SK-N-SH (cell line): ENCODE data around the gene RFTN1. TPM values are rescaled to one million over a fixed set of nuclear protein-coding genes. Genes with fewer than 3 reads are reported as not detected.

Source experiments
- CTCF ChIA-PET: fragments of 300-600, 350-600 bp; formaldehyde crosslinking; extraction: SDS; loops from one replicate; lab custom pipeline; 2021; lab: Yijun Ruan, JAX
- POLR2A ChIA-PET: fragments of 350-600 bp; sonication (Branson Sonifier 250); formaldehyde crosslinking; extraction: SDS; loops from one replicate; lab custom pipeline; 2020; ENCODE audit warnings: antibody characterized with exemption, inconsistent platforms; lab: Yijun Ruan, JAX
- DNase-seq: peaks from one replicate; pipeline ENCODE4 v3.0.0; 2012
- H2AFZ ChIP-seq: fragments of 200-600 bp; sonication (generic); 2 replicates; pipeline ENCODE4 v1.8.1; 2016; ENCODE audit warnings: antibody characterized with exemption, mild to moderate bottlenecking, low read depth
- H3F3A ChIP-seq: fragments of 200-600 bp; sonication (generic); replicated peaks from 2 replicates; pipeline ENCODE3; 2016; ENCODE audit warnings: antibody characterized with exemption, mild to moderate bottlenecking; ENCODE audit not compliant: insufficient read depth
- H3K27ac ChIP-seq, 2 experiments: fragments of 200-500 bp in 1 of 2; fragments of 200-600 bp in 1 of 2; sonication (Bioruptor generic) in 1 of 2; sonication (generic), shearing (Covaris generic) in 1 of 2; 2 replicates each; pipeline versions ENCODE4 v1.5.1 to v1.6.1; 2014 to 2016; ENCODE audit warnings: low read depth in 2 of 2, inconsistent platforms in 1 of 2, low read length in 1 of 2, mild to moderate bottlenecking in 1 of 2, mixed read lengths in 1 of 2
- H3K27me3 ChIP-seq: fragments of 200-600 bp; sonication (generic), shearing (Covaris generic); 2 replicates; pipeline ENCODE4 v1.6.1; 2016; ENCODE audit warnings: mixed run types; ENCODE audit not compliant: insufficient read depth
- H3K36me3 ChIP-seq, 2 experiments: fragments of 200-500 bp in 1 of 2; fragments of 200-600 bp in 1 of 2; sonication (Bioruptor generic) in 1 of 2; sonication (generic) in 1 of 2; replicated peaks in 1 of 2; 2 replicates each; pipeline versions ENCODE3 to v1.5.1; 2014 to 2016; ENCODE audit warnings: low read length in 1 of 2, mild to moderate bottlenecking in 1 of 2; ENCODE audit not compliant: insufficient read depth in 2 of 2, control insufficient read depth in 1 of 2
- H3K4me1 ChIP-seq, 2 experiments: fragments of 200-500 bp in 1 of 2; fragments of 200-600 bp in 1 of 2; sonication (Bioruptor generic) in 1 of 2; sonication (generic), shearing (Covaris generic) in 1 of 2; 2 replicates each; pipeline versions ENCODE4 v1.5.1 to v1.6.1; 2014 to 2016; ENCODE audit warnings: low read depth in 1 of 2, low read length in 1 of 2, mixed run types in 1 of 2; ENCODE audit not compliant: insufficient read depth in 2 of 2, control insufficient read depth in 1 of 2
- H3K4me2 ChIP-seq: fragments of 200-600 bp; sonication (generic), shearing (Covaris generic); 2 replicates; pipeline ENCODE4 v1.6.1; 2017; ENCODE audit warnings: mixed run types
- H3K4me3 ChIP-seq, 2 experiments: fragments of 200-500 bp in 1 of 2; fragments of 200-600 bp in 1 of 2; sonication (Bioruptor generic) in 1 of 2; sonication (generic), shearing (Covaris generic) in 1 of 2; 2 replicates each; pipeline versions ENCODE4 v1.5.1 to v1.8.1; 2014 to 2016; ENCODE audit warnings: low read depth in 2 of 2, inconsistent platforms in 1 of 2, low read length in 1 of 2, mild to moderate bottlenecking in 1 of 2, mixed read lengths in 1 of 2, moderate library complexity in 1 of 2
- H3K79me2 ChIP-seq: fragments of 200-600 bp; sonication (generic); 2 replicates; pipeline ENCODE4 v1.8.1; 2017; ENCODE audit warnings: mild to moderate bottlenecking; ENCODE audit not compliant: insufficient read depth
- H3K9ac ChIP-seq: fragments of 200-600 bp; sonication (generic); 2 replicates; pipeline ENCODE4 v1.6.1; 2017; ENCODE audit warnings: mixed run types
- H3K9me2 ChIP-seq: fragments of 200-600 bp; sonication (generic); 2 replicates; pipeline ENCODE4 v1.6.1; 2017; ENCODE audit warnings: mixed run types
- H3K9me3 ChIP-seq: fragments of 200-600 bp; sonication (generic); 2 replicates; pipeline ENCODE4 v1.6.1; 2017; ENCODE audit warnings: mixed run types, mild to moderate bottlenecking, moderate library complexity
- H4K20me1 ChIP-seq: fragments of 200-600 bp; sonication (generic); 2 replicates; pipeline ENCODE4 v1.6.1; 2017; ENCODE audit warnings: mild to moderate bottlenecking, mixed run types; ENCODE audit not compliant: insufficient read depth
- ELF1 ChIP-seq: IDR thresholded peaks from 2 replicates; pipeline ENCODE4 v1.4.0; 2012
- EZH2phosphoT487 ChIP-seq: fragments of 200-600 bp; sonication (generic); IDR thresholded peaks from 2 replicates; pipeline ENCODE4 v1.6.1; 2017; ENCODE audit warnings: low read depth, mixed run types, mild to moderate bottlenecking, antibody characterized with exemption, moderate library complexity, borderline replicate concordance
- GABPA ChIP-seq: IDR thresholded peaks from 2 replicates; pipeline ENCODE4 v1.4.0; 2012; ENCODE audit warnings: low read depth, mild to moderate bottlenecking
- JUND ChIP-seq: IDR thresholded peaks from 2 replicates; pipeline ENCODE4 v1.4.0; 2012
- MEF2A ChIP-seq: IDR thresholded peaks from 2 replicates; pipeline ENCODE4 v1.4.0; 2012; ENCODE audit warnings: low read depth, borderline replicate concordance
- MXI1 ChIP-seq: IDR thresholded peaks from 2 replicates; pipeline ENCODE4 v1.6.1; 2012; ENCODE audit warnings: mild to moderate bottlenecking, low read depth, low read length, improper control_type of control experiment
- NFIC ChIP-seq: IDR thresholded peaks from 2 replicates; pipeline ENCODE4 v1.4.0; 2012; ENCODE audit warnings: borderline replicate concordance
- NRF1 ChIP-seq: IDR thresholded peaks from 2 replicates; pipeline ENCODE4 v1.6.1; 2012; ENCODE audit warnings: low read depth, mild to moderate bottlenecking, low read length
- POLR2AphosphoS5 ChIP-seq: IDR thresholded peaks from 2 replicates; pipeline ENCODE4 v1.6.1; 2012; ENCODE audit warnings: low read depth, low read length
- RCOR1 ChIP-seq: fragments of 150-350 bp; IDR thresholded peaks from 2 replicates; pipeline ENCODE4 v1.6.1; 2017; ENCODE audit warnings: antibody characterized with exemption, low read length
- RFX5 ChIP-seq: IDR thresholded peaks from 2 replicates; pipeline ENCODE4 v1.6.1; 2012; ENCODE audit warnings: mild to moderate bottlenecking, improper control_type of control experiment, low read length
- RXRA ChIP-seq: IDR thresholded peaks from 2 replicates; pipeline ENCODE4 v1.4.0; 2012; ENCODE audit warnings: low read depth, mild to moderate bottlenecking, borderline replicate concordance
- SIN3A ChIP-seq: IDR thresholded peaks from 2 replicates; pipeline ENCODE4 v1.6.1; 2012; ENCODE audit warnings: low read depth, mild to moderate bottlenecking, low read length, moderate library complexity, borderline replicate concordance
- SMC3 ChIP-seq: IDR thresholded peaks from 2 replicates; pipeline ENCODE4 v1.6.1; 2012; ENCODE audit warnings: low read depth, low read length, improper control_type of control experiment
- TAF1 ChIP-seq: IDR thresholded peaks from 2 replicates; pipeline ENCODE4 v1.6.1; 2012; ENCODE audit warnings: low read depth, mild to moderate bottlenecking, low read length, moderate library complexity, borderline replicate concordance
- TCF12 ChIP-seq: IDR thresholded peaks from 2 replicates; pipeline ENCODE4 v1.4.0; 2012
- TEAD4 ChIP-seq: IDR thresholded peaks from 2 replicates; pipeline ENCODE4 v1.4.0; 2012; ENCODE audit warnings: mild to moderate bottlenecking, borderline replicate concordance; ENCODE audit not compliant: insufficient read depth
- YY1 ChIP-seq: IDR thresholded peaks from 2 replicates; pipeline ENCODE4 v1.4.0; 2012; ENCODE audit warnings: low read depth, mild to moderate bottlenecking
- WGBS: methylation state at CpG from one replicate; pipeline ENCODE4 v1.1.6; 2017; ENCODE audit warnings: low lambda C conversion rate; 5-methylcytosine and 5-hydroxymethylcytosine counted together
- polyA plus RNA-seq, 3 experiments: library from polyadenylated mRNA; depleted of rRNA; stranded (reverse); fragments of >200 nt; gene quantifications; 2 replicates each; pipeline ENCODE4 v1.2.3, GENCODE V29; 2012
- TF ChIP-seq, protein P1 (sequence below): IDR thresholded peaks from 2 replicates; pipeline ENCODE4 v1.6.1; 2012; ENCODE audit warnings: mild to moderate bottlenecking, low read depth, low read length, moderate library complexity
- TF ChIP-seq, protein P2 (sequence below): IDR thresholded peaks from 2 replicates; pipeline ENCODE4 v1.4.0; 2012; ENCODE audit warnings: low read depth

The RFTN1 gene
- polyA plus RNA-seq, 1 of the 3 experiments (the other 2 are of a cell fraction), result 21.2 TPM

DNA sequence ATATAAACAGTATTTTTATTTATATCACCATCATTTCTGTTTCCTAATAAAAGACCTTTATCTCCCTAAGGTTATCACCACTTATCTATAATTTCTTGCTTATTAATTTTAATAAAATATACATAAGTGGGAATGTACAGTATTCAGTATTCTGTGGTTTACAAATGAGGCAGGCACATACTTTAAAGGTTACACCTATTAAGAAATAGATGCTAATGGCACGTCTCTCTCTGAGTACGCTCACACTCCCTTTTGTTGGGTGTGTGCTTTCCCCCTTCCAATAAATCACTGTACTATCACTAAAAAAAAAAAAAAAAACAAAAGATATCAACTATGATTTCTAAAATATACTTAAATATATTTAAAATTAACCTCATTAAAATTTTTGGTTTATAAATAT lies 239.6 kb downstream of the RFTN1 start:
- CTCF ChIA-PET, result interaction anchor here (1.7 kb wide), 1 partner anchor 16 kb away, joined by 5 read pairs; no protein-coding TSS in a partner anchor
- WGBS, result 99% methylated on average over 2 of the region's 2 CpGs
- Histone ChIP-seq H3K4me2 (no peak overlapping the region), H3K9me2 (no peaks in the 10 kb centered on the region), H3K36me3 (peaks cover 10 to 66% of the 10 kb centered on the region in 2 experiments), H3K79me2 (peaks cover under 1% of the 10 kb centered on the region), H3K4me3 (no peak overlapping the region), H3K4me1 (no peaks in the 10 kb centered on the region), H3F3A (peaks cover 6% of the 10 kb centered on the region), H3K27me3 (no peaks in the 10 kb centered on the region), H2AFZ (no peak overlapping the region), H3K9me3 (no peaks in the 10 kb centered on the region), H4K20me1 (no peaks in the 10 kb centered on the region), H3K27ac (no peak overlapping the region), H3K9ac (no peak overlapping the region)
- DNase-seq, result no peak
- POLR2A ChIA-PET, result no interaction called here
- TF ChIP-seq ELF1 (no peak), RFX5 (no peak), GABPA (no peak), EZH2phosphoT487 (no peak), NFIC (no peak), YY1 (no peak), MXI1 (no peak), SMC3 (no peak), SIN3A (no peak), JUND (no peak)
- TF ChIP-seq, protein P1, sequence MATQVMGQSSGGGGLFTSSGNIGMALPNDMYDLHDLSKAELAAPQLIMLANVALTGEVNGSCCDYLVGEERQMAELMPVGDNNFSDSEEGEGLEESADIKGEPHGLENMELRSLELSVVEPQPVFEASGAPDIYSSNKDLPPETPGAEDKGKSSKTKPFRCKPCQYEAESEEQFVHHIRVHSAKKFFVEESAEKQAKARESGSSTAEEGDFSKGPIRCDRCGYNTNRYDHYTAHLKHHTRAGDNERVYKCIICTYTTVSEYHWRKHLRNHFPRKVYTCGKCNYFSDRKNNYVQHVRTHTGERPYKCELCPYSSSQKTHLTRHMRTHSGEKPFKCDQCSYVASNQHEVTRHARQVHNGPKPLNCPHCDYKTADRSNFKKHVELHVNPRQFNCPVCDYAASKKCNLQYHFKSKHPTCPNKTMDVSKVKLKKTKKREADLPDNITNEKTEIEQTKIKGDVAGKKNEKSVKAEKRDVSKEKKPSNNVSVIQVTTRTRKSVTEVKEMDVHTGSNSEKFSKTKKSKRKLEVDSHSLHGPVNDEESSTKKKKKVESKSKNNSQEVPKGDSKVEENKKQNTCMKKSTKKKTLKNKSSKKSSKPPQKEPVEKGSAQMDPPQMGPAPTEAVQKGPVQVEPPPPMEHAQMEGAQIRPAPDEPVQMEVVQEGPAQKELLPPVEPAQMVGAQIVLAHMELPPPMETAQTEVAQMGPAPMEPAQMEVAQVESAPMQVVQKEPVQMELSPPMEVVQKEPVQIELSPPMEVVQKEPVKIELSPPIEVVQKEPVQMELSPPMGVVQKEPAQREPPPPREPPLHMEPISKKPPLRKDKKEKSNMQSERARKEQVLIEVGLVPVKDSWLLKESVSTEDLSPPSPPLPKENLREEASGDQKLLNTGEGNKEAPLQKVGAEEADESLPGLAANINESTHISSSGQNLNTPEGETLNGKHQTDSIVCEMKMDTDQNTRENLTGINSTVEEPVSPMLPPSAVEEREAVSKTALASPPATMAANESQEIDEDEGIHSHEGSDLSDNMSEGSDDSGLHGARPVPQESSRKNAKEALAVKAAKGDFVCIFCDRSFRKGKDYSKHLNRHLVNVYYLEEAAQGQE, result no peak

DNA sequence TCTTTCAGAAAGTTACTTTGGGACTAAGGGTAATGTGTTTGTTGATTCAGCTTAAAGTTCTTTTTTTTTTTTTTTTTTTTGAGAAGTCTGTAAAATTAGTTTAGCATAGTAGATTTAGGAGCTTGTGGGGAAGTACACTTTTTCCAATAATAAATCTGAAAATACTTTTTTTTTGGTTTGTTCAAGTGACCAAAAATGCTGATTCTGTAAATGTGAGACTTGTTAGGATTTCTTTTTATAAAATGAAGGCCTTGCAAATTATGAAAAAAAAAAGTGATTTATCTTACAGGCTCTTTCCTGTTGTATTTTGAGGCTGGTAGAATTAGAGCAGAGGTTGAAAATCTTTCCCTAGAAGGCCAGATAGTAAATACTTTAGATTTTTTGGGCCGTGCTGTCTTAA lies 240.9 kb downstream of the RFTN1 start:
- Histone ChIP-seq H4K20me1 (no peaks in the 10 kb centered on the region), H3K79me2 (peaks cover 10% of the 10 kb centered on the region), H3K27me3 (no peaks in the 10 kb centered on the region), H3K27ac (no peak overlapping the region), H3K9me2 (no peaks in the 10 kb centered on the region), H3K4me1 (peaks cover 0 to under 1% of the 10 kb centered on the region in 2 experiments; a peak in 1 of 4 replicates), H3K4me3 (no peak overlapping the region), H3K4me2 (no peak overlapping the region), H3K9ac (no peak overlapping the region), H3F3A (peaks cover 5% of the 10 kb centered on the region), H3K36me3 (peaks cover 10 to 55% of the 10 kb centered on the region in 2 experiments), H2AFZ (no peak overlapping the region), H3K9me3 (no peaks in the 10 kb centered on the region)
- WGBS, result 89% methylated on average over 1 of the region's 1 CpG
- no peak for DNase-seq
- CTCF ChIA-PET, result interaction anchor here (1.3 to 2.6 kb wide), 4 partner anchors 14 to 278 kb away, joined by 3 to 12 read pairs (median 4); no protein-coding TSS in a partner anchor
- no peak for TF ChIP-seq RCOR1
- TF ChIP-seq MXI1, result no peak
- no peak for TF ChIP-seq GABPA
- no peak for TF ChIP-seq MEF2A
- TF ChIP-seq, protein P2, sequence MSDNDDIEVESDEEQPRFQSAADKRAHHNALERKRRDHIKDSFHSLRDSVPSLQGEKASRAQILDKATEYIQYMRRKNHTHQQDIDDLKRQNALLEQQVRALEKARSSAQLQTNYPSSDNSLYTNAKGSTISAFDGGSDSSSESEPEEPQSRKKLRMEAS, result no peak
- no peak for TF ChIP-seq TAF1
- TF ChIP-seq TCF12, result no peak
- TF ChIP-seq TEAD4, result no peak
- TF ChIP-seq JUND, result no peak
- no peak for TF ChIP-seq RXRA
- TF ChIP-seq NRF1, result no peak
- TF ChIP-seq POLR2AphosphoS5, result no peak
- POLR2A ChIA-PET, result no interaction called here
